SK-N-SH (cell line): ENCODE data around the gene KLHDC3. TPM values are rescaled to one million over a fixed set of nuclear protein-coding genes. Genes with fewer than 3 reads are reported as not detected.

ENCODE experiments used
- CTCF ChIA-PET: fragments of 300-600, 350-600 bp; formaldehyde crosslinking; extraction: SDS; loops from one replicate; lab custom pipeline; 2021; lab: Yijun Ruan, JAX
- POLR2A ChIA-PET: fragments of 350-600 bp; sonication (Branson Sonifier 250); formaldehyde crosslinking; extraction: SDS; loops from one replicate; lab custom pipeline; 2020; ENCODE audit warnings: antibody characterized with exemption, inconsistent platforms; lab: Yijun Ruan, JAX
- DNase-seq: peaks from one replicate; pipeline ENCODE4 v3.0.0; 2012
- H2AFZ ChIP-seq: fragments of 200-600 bp; sonication (generic); 2 replicates; pipeline ENCODE4 v1.8.1; 2016; ENCODE audit warnings: antibody characterized with exemption, mild to moderate bottlenecking, low read depth
- H3F3A ChIP-seq: fragments of 200-600 bp; sonication (generic); replicated peaks from 2 replicates; pipeline ENCODE3; 2016; ENCODE audit warnings: antibody characterized with exemption, mild to moderate bottlenecking; ENCODE audit not compliant: insufficient read depth
- H3K27ac ChIP-seq, 2 experiments: fragments of 200-500 bp in 1 of 2; fragments of 200-600 bp in 1 of 2; sonication (Bioruptor generic) in 1 of 2; sonication (generic), shearing (Covaris generic) in 1 of 2; 2 replicates each; pipeline versions ENCODE4 v1.5.1 to v1.6.1; 2014 to 2016; ENCODE audit warnings: low read depth in 2 of 2, inconsistent platforms in 1 of 2, low read length in 1 of 2, mild to moderate bottlenecking in 1 of 2, mixed read lengths in 1 of 2
- H3K27me3 ChIP-seq: fragments of 200-600 bp; sonication (generic), shearing (Covaris generic); 2 replicates; pipeline ENCODE4 v1.6.1; 2016; ENCODE audit warnings: mixed run types; ENCODE audit not compliant: insufficient read depth
- H3K36me3 ChIP-seq, 2 experiments: fragments of 200-500 bp in 1 of 2; fragments of 200-600 bp in 1 of 2; sonication (Bioruptor generic) in 1 of 2; sonication (generic) in 1 of 2; replicated peaks in 1 of 2; 2 replicates each; pipeline versions ENCODE3 to v1.5.1; 2014 to 2016; ENCODE audit warnings: low read length in 1 of 2, mild to moderate bottlenecking in 1 of 2; ENCODE audit not compliant: insufficient read depth in 2 of 2, control insufficient read depth in 1 of 2
- H3K4me1 ChIP-seq, 2 experiments: fragments of 200-500 bp in 1 of 2; fragments of 200-600 bp in 1 of 2; sonication (Bioruptor generic) in 1 of 2; sonication (generic), shearing (Covaris generic) in 1 of 2; 2 replicates each; pipeline versions ENCODE4 v1.5.1 to v1.6.1; 2014 to 2016; ENCODE audit warnings: low read depth in 1 of 2, low read length in 1 of 2, mixed run types in 1 of 2; ENCODE audit not compliant: insufficient read depth in 2 of 2, control insufficient read depth in 1 of 2
- H3K4me2 ChIP-seq: fragments of 200-600 bp; sonication (generic), shearing (Covaris generic); 2 replicates; pipeline ENCODE4 v1.6.1; 2017; ENCODE audit warnings: mixed run types
- H3K4me3 ChIP-seq, 2 experiments: fragments of 200-500 bp in 1 of 2; fragments of 200-600 bp in 1 of 2; sonication (Bioruptor generic) in 1 of 2; sonication (generic), shearing (Covaris generic) in 1 of 2; 2 replicates each; pipeline versions ENCODE4 v1.5.1 to v1.8.1; 2014 to 2016; ENCODE audit warnings: low read depth in 2 of 2, inconsistent platforms in 1 of 2, low read length in 1 of 2, mild to moderate bottlenecking in 1 of 2, mixed read lengths in 1 of 2, moderate library complexity in 1 of 2
- H3K79me2 ChIP-seq: fragments of 200-600 bp; sonication (generic); 2 replicates; pipeline ENCODE4 v1.8.1; 2017; ENCODE audit warnings: mild to moderate bottlenecking; ENCODE audit not compliant: insufficient read depth
- H3K9ac ChIP-seq: fragments of 200-600 bp; sonication (generic); 2 replicates; pipeline ENCODE4 v1.6.1; 2017; ENCODE audit warnings: mixed run types
- H3K9me2 ChIP-seq: fragments of 200-600 bp; sonication (generic); 2 replicates; pipeline ENCODE4 v1.6.1; 2017; ENCODE audit warnings: mixed run types
- H3K9me3 ChIP-seq: fragments of 200-600 bp; sonication (generic); 2 replicates; pipeline ENCODE4 v1.6.1; 2017; ENCODE audit warnings: mixed run types, mild to moderate bottlenecking, moderate library complexity
- H4K20me1 ChIP-seq: fragments of 200-600 bp; sonication (generic); 2 replicates; pipeline ENCODE4 v1.6.1; 2017; ENCODE audit warnings: mild to moderate bottlenecking, mixed run types; ENCODE audit not compliant: insufficient read depth
- CHD2 ChIP-seq: fragments of 150-350 bp; IDR thresholded peaks from 2 replicates; pipeline ENCODE4 v1.6.1; 2018; ENCODE audit warnings: low read length; ENCODE audit not compliant: partially characterized antibody
- FOSL2 ChIP-seq: IDR thresholded peaks from 2 replicates; pipeline ENCODE4 v1.4.0; 2012; ENCODE audit warnings: low read depth, mild to moderate bottlenecking, moderate library complexity, borderline replicate concordance
- GABPA ChIP-seq: IDR thresholded peaks from 2 replicates; pipeline ENCODE4 v1.4.0; 2012; ENCODE audit warnings: low read depth, mild to moderate bottlenecking
- GATA2 ChIP-seq: sonication (generic); formaldehyde crosslinking; IDR thresholded peaks from 2 replicates; pipeline ENCODE4 v1.5.0; 2020; ENCODE audit warnings: mild to moderate bottlenecking, missing genetic modification reagents
- JUND ChIP-seq: IDR thresholded peaks from 2 replicates; pipeline ENCODE4 v1.4.0; 2012
- MEF2A ChIP-seq: IDR thresholded peaks from 2 replicates; pipeline ENCODE4 v1.4.0; 2012; ENCODE audit warnings: low read depth, borderline replicate concordance
- MXI1 ChIP-seq: IDR thresholded peaks from 2 replicates; pipeline ENCODE4 v1.6.1; 2012; ENCODE audit warnings: mild to moderate bottlenecking, low read depth, low read length, improper control_type of control experiment
- NFIC ChIP-seq: IDR thresholded peaks from 2 replicates; pipeline ENCODE4 v1.4.0; 2012; ENCODE audit warnings: borderline replicate concordance
- POLR2AphosphoS5 ChIP-seq: IDR thresholded peaks from 2 replicates; pipeline ENCODE4 v1.6.1; 2012; ENCODE audit warnings: low read depth, low read length
- RCOR1 ChIP-seq: fragments of 150-350 bp; IDR thresholded peaks from 2 replicates; pipeline ENCODE4 v1.6.1; 2017; ENCODE audit warnings: antibody characterized with exemption, low read length
- RFX5 ChIP-seq: IDR thresholded peaks from 2 replicates; pipeline ENCODE4 v1.6.1; 2012; ENCODE audit warnings: mild to moderate bottlenecking, improper control_type of control experiment, low read length
- RXRA ChIP-seq: IDR thresholded peaks from 2 replicates; pipeline ENCODE4 v1.4.0; 2012; ENCODE audit warnings: low read depth, mild to moderate bottlenecking, borderline replicate concordance
- SMC3 ChIP-seq: IDR thresholded peaks from 2 replicates; pipeline ENCODE4 v1.6.1; 2012; ENCODE audit warnings: low read depth, low read length, improper control_type of control experiment
- TAF1 ChIP-seq: IDR thresholded peaks from 2 replicates; pipeline ENCODE4 v1.6.1; 2012; ENCODE audit warnings: low read depth, mild to moderate bottlenecking, low read length, moderate library complexity, borderline replicate concordance
- TCF12 ChIP-seq: IDR thresholded peaks from 2 replicates; pipeline ENCODE4 v1.4.0; 2012
- WGBS: methylation state at CpG from one replicate; pipeline ENCODE4 v1.1.6; 2017; ENCODE audit warnings: low lambda C conversion rate; 5-methylcytosine and 5-hydroxymethylcytosine counted together
- polyA plus RNA-seq, 3 experiments: library from polyadenylated mRNA; depleted of rRNA; stranded (reverse); fragments of >200 nt; gene quantifications; 2 replicates each; pipeline ENCODE4 v1.2.3, GENCODE V29; 2012
- TF ChIP-seq, protein P1 (sequence below): IDR thresholded peaks from 2 replicates; pipeline ENCODE4 v1.6.1; 2012; ENCODE audit warnings: mild to moderate bottlenecking, low read depth, low read length, moderate library complexity
- TF ChIP-seq, protein P2 (sequence below): fragments of 200-600 bp; sonication (generic); IDR thresholded peaks from 2 replicates; pipeline ENCODE4 v1.6.1; 2017; ENCODE audit warnings: antibody characterized with exemption, mild to moderate bottlenecking, moderate library complexity
- TF ChIP-seq, protein P3 (sequence below): IDR thresholded peaks from 2 replicates; pipeline ENCODE4 v1.4.0; 2012; ENCODE audit warnings: low read depth

Gene KLHDC3
- polyA plus RNA-seq, 1 of the 3 experiments (the other 2 are of a cell fraction): 74.1 TPM

DNA sequence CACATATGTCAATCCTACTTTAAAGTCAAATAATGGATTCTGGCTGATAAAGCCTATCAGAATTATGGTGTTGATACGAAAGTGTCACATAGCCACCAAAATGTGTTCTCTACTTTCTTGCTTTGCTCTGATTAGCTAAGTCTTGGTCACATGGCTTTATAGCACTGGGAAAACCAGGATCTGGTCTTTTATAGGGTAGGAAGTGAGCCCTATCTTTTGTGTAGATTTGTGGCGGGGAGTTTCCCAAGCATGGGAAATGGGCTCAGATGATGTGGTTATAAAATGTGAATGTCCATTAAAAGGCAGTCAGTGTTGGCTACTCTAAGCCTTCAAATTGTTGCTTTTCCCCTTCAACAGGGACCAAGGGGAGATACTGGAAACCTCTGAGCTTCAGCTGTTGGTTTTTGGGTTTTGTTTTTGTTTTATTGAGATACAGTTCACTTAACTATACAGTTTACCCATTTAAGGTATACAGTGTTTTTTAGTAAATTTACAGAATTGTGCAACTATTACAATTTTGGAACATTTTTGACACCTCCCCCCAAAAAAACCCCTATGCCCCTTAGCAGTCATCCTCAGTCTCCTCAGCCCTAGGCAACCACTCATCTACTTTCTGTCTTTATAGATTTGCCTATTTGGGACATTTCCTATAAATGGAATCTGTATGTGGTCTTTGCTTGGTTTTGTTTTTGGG lies 19.6 kb downstream of the KLHDC3 start:
- no peak overlapping the region for H3K4me3 ChIP-seq
- H3K4me1 ChIP-seq: no peaks in the 10 kb centered on the region
- no peaks in the 10 kb centered on the region for H3K79me2 ChIP-seq
- no peak overlapping the region for H3K4me2 ChIP-seq
- peaks cover 29% of the 10 kb centered on the region for H3F3A ChIP-seq
- peaks cover 41 to 45% of the 10 kb centered on the region in 2 experiments for H3K36me3 ChIP-seq
- CTCF ChIA-PET: interaction anchor here (0.6 to 1.0 kb wide), 2 partner anchors 11 to 110 kb away, joined by 3 read pairs; no protein-coding TSS in a partner anchor
- no peak for DNase-seq
- H3K27me3 ChIP-seq: no peaks in the 10 kb centered on the region
- no peaks in the 10 kb centered on the region for H3K9me2 ChIP-seq
- no peak overlapping the region for H2AFZ ChIP-seq
- H3K9ac ChIP-seq: no peak overlapping the region
- no peaks in the 10 kb centered on the region for H3K9me3 ChIP-seq
- 97% methylated on average over 2 of the region's 2 CpGs for WGBS
- no peaks in the 10 kb centered on the region for H4K20me1 ChIP-seq
- POLR2A ChIA-PET: interaction anchor here (0.8 to 1.5 kb wide), 3 partner anchors 13 to 21 kb away, joined by 3 to 5 read pairs (median 4); partner anchors contain the start of gene CUL7
- no peak for TF ChIP-seq GABPA
- TF ChIP-seq TAF1: no peak
- TF ChIP-seq, protein P1, sequence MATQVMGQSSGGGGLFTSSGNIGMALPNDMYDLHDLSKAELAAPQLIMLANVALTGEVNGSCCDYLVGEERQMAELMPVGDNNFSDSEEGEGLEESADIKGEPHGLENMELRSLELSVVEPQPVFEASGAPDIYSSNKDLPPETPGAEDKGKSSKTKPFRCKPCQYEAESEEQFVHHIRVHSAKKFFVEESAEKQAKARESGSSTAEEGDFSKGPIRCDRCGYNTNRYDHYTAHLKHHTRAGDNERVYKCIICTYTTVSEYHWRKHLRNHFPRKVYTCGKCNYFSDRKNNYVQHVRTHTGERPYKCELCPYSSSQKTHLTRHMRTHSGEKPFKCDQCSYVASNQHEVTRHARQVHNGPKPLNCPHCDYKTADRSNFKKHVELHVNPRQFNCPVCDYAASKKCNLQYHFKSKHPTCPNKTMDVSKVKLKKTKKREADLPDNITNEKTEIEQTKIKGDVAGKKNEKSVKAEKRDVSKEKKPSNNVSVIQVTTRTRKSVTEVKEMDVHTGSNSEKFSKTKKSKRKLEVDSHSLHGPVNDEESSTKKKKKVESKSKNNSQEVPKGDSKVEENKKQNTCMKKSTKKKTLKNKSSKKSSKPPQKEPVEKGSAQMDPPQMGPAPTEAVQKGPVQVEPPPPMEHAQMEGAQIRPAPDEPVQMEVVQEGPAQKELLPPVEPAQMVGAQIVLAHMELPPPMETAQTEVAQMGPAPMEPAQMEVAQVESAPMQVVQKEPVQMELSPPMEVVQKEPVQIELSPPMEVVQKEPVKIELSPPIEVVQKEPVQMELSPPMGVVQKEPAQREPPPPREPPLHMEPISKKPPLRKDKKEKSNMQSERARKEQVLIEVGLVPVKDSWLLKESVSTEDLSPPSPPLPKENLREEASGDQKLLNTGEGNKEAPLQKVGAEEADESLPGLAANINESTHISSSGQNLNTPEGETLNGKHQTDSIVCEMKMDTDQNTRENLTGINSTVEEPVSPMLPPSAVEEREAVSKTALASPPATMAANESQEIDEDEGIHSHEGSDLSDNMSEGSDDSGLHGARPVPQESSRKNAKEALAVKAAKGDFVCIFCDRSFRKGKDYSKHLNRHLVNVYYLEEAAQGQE: no peak
- TF ChIP-seq RFX5: no peak
- TF ChIP-seq NFIC: no peak
- no peak overlapping the region for H3K27ac ChIP-seq

DNA sequence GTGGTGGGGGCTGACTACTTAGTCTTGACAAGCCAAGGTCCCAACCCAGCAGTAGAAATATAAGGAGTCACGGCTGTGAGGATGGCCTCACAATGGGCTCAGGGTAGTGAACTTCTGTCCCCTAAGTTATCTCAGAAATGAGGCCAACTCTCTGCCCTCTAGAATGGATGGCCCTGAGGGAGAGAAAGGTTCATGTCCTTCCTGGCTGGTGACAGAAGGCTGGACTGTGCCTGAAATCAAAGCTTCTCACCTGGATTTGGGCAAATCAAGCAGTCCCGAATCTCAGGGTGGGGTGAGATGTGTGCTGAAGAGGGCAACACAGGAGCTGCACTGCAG lies 20.1 kb downstream of the KLHDC3 start:
- Histone ChIP-seq H3K4me2 (no peak overlapping the region), H3K4me1 (no peaks in the 10 kb centered on the region), H3F3A (peaks cover 26% of the 10 kb centered on the region), H3K9me2 (no peaks in the 10 kb centered on the region), H3K79me2 (no peaks in the 10 kb centered on the region), H2AFZ (no peak overlapping the region), H3K9ac (no peak overlapping the region), H3K27ac (no peak overlapping the region), H3K4me3 (no peak overlapping the region), H3K9me3 (no peaks in the 10 kb centered on the region), H3K27me3 (no peaks in the 10 kb centered on the region), H3K36me3 (peaks cover 42 to 43% of the 10 kb centered on the region in 2 experiments), H4K20me1 (no peaks in the 10 kb centered on the region)
- POLR2A ChIA-PET: interaction anchor here (1.0 to 1.5 kb wide), 2 partner anchors 20 kb away, joined by 4 to 5 read pairs; partner anchors contain the start of gene CUL7
- CTCF ChIA-PET: interaction anchor here (1.0 kb wide), 1 partner anchor 11 kb away, joined by 3 read pairs; no protein-coding TSS in a partner anchor
- 100% methylated on average over 2 of the region's 2 CpGs for WGBS
- DNase-seq: no peak
- TF ChIP-seq SMC3 (no peak), JUND (no peak), MXI1 (no peak), FOSL2 (no peak), MEF2A (no peak), RXRA (no peak), TCF12 (no peak), CHD2 (no peak), POLR2AphosphoS5 (no peak), RCOR1 (no peak), GATA2 (CRISPR knock-in tag) (no peak)
- TF ChIP-seq, protein P2, sequence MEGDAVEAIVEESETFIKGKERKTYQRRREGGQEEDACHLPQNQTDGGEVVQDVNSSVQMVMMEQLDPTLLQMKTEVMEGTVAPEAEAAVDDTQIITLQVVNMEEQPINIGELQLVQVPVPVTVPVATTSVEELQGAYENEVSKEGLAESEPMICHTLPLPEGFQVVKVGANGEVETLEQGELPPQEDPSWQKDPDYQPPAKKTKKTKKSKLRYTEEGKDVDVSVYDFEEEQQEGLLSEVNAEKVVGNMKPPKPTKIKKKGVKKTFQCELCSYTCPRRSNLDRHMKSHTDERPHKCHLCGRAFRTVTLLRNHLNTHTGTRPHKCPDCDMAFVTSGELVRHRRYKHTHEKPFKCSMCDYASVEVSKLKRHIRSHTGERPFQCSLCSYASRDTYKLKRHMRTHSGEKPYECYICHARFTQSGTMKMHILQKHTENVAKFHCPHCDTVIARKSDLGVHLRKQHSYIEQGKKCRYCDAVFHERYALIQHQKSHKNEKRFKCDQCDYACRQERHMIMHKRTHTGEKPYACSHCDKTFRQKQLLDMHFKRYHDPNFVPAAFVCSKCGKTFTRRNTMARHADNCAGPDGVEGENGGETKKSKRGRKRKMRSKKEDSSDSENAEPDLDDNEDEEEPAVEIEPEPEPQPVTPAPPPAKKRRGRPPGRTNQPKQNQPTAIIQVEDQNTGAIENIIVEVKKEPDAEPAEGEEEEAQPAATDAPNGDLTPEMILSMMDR: no peak
- TF ChIP-seq, protein P1: no peak
- TF ChIP-seq, protein P3, sequence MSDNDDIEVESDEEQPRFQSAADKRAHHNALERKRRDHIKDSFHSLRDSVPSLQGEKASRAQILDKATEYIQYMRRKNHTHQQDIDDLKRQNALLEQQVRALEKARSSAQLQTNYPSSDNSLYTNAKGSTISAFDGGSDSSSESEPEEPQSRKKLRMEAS: no peak
